Panc1 (cell line): ENCODE results near the gene F2R. TPM values are rescaled to one million over a fixed set of nuclear protein-coding genes. Genes with fewer than 3 reads are reported as not detected.
"Not testable (repeated sequence)": the region's sequence is repeated elsewhere in the genome, so short reads cannot be mapped to it uniquely, and the experiment has no call there.

Experiments used
- ATAC-seq: fragments of 200-7000 bp; cut with Tn5 transposase; 2 replicates; pipeline ENCODE4 v1.9.1; 2020; ENCODE audit warnings: mild to moderate bottlenecking, moderate library complexity
- BruUV-seq: library from RNA; stranded (reverse); fragments of 400-500 nt; replicated peaks from 2 replicates; lab custom pipeline; 2021; lab: Mats Ljungman, UMichigan
- CTCF ChIA-PET: fragments of 300-600 bp; sonication (Branson Sonifier 250); formaldehyde crosslinking; loops from one replicate; lab custom pipeline; 2022; ENCODE audit warnings: antibody characterized with exemption; lab: Charles Lee
- POLR2A ChIA-PET: fragments of 300-600 bp; sonication (Branson Sonifier 250); formaldehyde crosslinking; loops from one replicate; lab custom pipeline; 2022; ENCODE audit warnings: antibody characterized with exemption; lab: Charles Lee
- DNase-seq: peaks from one replicate; pipeline ENCODE4 v3.0.0-alpha.2; 2010; ENCODE audit warnings: low read depth, low spot score
- H3K27ac ChIP-seq: 2 replicates; pipeline ENCODE4 v1.5.1; 2011; ENCODE audit warnings: mild to moderate bottlenecking, low read length, inconsistent platforms
- H3K27me3 ChIP-seq: fragments of 200-500 bp; sonication (Bioruptor generic); 2 replicates; pipeline ENCODE4 v1.6.0; 2014; ENCODE audit warnings: low read length, inconsistent platforms; ENCODE audit not compliant: control insufficient read depth, insufficient read depth
- H3K36me3 ChIP-seq: fragments of 200-500 bp; sonication (Bioruptor generic); 2 replicates; pipeline ENCODE4 v1.5.1; 2014; ENCODE audit warnings: inconsistent platforms, mild to moderate bottlenecking, low read length, moderate library complexity; ENCODE audit not compliant: control insufficient read depth, insufficient read depth
- H3K4me1 ChIP-seq: 2 replicates; pipeline ENCODE4 v1.5.1; 2011; ENCODE audit warnings: inconsistent platforms, mild to moderate bottlenecking, low read length, moderate library complexity; ENCODE audit not compliant: control insufficient read depth, insufficient read depth
- H3K4me3 ChIP-seq, 2 experiments: 2 replicates each; pipeline ENCODE4 v1.5.1; 2011 to 2012; ENCODE audit warnings: low read depth in 2 of 2, low read length in 2 of 2, mild to moderate bottlenecking in 2 of 2, inconsistent platforms in 1 of 2, moderate library complexity in 1 of 2
- H3K9me3 ChIP-seq: fragments of 200-500 bp; sonication (Bioruptor generic); 2 replicates; pipeline ENCODE4 v1.5.1; 2014; ENCODE audit warnings: low read depth, mild to moderate bottlenecking, inconsistent platforms, low read length, moderate library complexity; ENCODE audit not compliant: control insufficient read depth, insufficient read depth
- CTCF ChIP-seq: fragments of 450-650 bp; IDR thresholded peaks from 2 replicates; pipeline ENCODE4 v1.5.1; 2017; ENCODE audit warnings: mild to moderate bottlenecking
- POLR2AphosphoS5 ChIP-seq: IDR thresholded peaks from 2 replicates; pipeline ENCODE4 v1.6.1; 2012; ENCODE audit warnings: mild to moderate bottlenecking, low read depth, low read length, moderate library complexity
- REST ChIP-seq, 2 experiments: IDR thresholded peaks; 2 replicates each; pipeline ENCODE4 v1.6.1; 2011 to 2012; ENCODE audit warnings: low read depth in 2 of 2, control low read depth in 1 of 2, low read length in 1 of 2, mild to moderate bottlenecking in 1 of 2, moderate library complexity in 1 of 2; ENCODE audit not compliant: insufficient read depth in 1 of 2
- SIN3A ChIP-seq: IDR thresholded peaks from 2 replicates; pipeline ENCODE4 v1.6.1; 2012; ENCODE audit warnings: low read depth, mild to moderate bottlenecking, low read length, moderate library complexity, borderline replicate concordance; ENCODE audit not compliant: insufficient read depth
- TCF7L2 ChIP-seq: IDR thresholded peaks from 2 replicates; pipeline ENCODE4 v1.6.1; 2011; ENCODE audit warnings: mild to moderate bottlenecking, low read depth, low read length, inconsistent platforms
- in situ Hi-C: cut with HindIII; loops from 2 replicates; pipeline ENCODE4 v1.10.0; 2016; ENCODE audit warnings: low sequenced_read_pairs, low pct_unique_long_range_greater_than_20kb
- intact Hi-C: fragments of 100-400 bp; cut with micrococcal nuclease; formaldehyde crosslinking; loops from one replicate; pipeline ENCODE4 v1.10.0; 2022; ENCODE audit not compliant: unreplicated experiment
- total RNA-seq: library from RNA; stranded (reverse); gene quantifications from one replicate; pipeline ENCODE4 v1.2.1, GENCODE V29; 2021; ENCODE audit not compliant: unreplicated experiment

The F2R gene
- total RNA-seq, 1 experiment from 2014 or later = 26.0 TPM

- no peak for ATAC-seq
- Histone ChIP-seq H3K36me3 (no peaks in the 10 kb centered on the region), H3K4me1 (peaks cover 7% of the 10 kb centered on the region; the same call in 1 of the 2 replicates), H3K9me3 (no peaks in the 10 kb centered on the region), H3K27ac (no peak overlapping the region), H3K27me3 (no peaks in the 10 kb centered on the region), H3K4me3 (no peak overlapping the region)
- in situ Hi-C loops = no loop called here
- intact Hi-C loops = no loop called here
- CTCF ChIA-PET = interaction anchor here (1.8 kb wide), 1 partner anchor 38 kb away, joined by 6 read pairs; no protein-coding TSS in a partner anchor
- no TSS peak for BruUV-seq
- no peak for DNase-seq
- POLR2A ChIA-PET = interaction anchor here (0.6 kb wide), 1 partner anchor 38 kb away, joined by 3 read pairs; no protein-coding TSS in a partner anchor
- no peak for TF ChIP-seq TCF7L2
- TF ChIP-seq REST (IDR thresholded peaks at IDR 0.05; ENCODE audit: insufficient read depth in 1 of 2, low read depth in 2 of 2, low read length in 1 of 2) = no peak
- no peak for TF ChIP-seq POLR2AphosphoS5
- no peak for TF ChIP-seq CTCF
These were observed 21.0 kb downstream of the F2R start for GRCh38 chr5:76736679-76737556.

GRCh38 chr5:76737846-76738245 lies 21.9 kb downstream of the F2R start:
- no TSS peak for BruUV-seq
- TF ChIP-seq SIN3A = no peak
- no peak for TF ChIP-seq CTCF
- TF ChIP-seq TCF7L2 = no peak
- no peak for TF ChIP-seq POLR2AphosphoS5
- no peak for TF ChIP-seq REST (IDR thresholded peaks at IDR 0.05; ENCODE audit: insufficient read depth in 1 of 2, low read depth in 2 of 2, low read length in 1 of 2)
- peaks cover 7% of the 10 kb centered on the region; the same call in 1 of the 2 replicates for H3K4me1 ChIP-seq
- ATAC-seq (no peak), DNase-seq (no peak)
- ChIA-PET POLR2A (no interaction called here), CTCF (interaction anchor here (1.8 kb wide), 1 partner anchor 37 kb away, joined by 6 read pairs; no protein-coding TSS in a partner anchor)
- no peak overlapping the region for H3K4me3 ChIP-seq
- no peaks in the 10 kb centered on the region for H3K36me3 ChIP-seq
- intact Hi-C loops = no loop called here
- peak overlapping the region; percentile 25 for H3K27ac ChIP-seq
- no peaks in the 10 kb centered on the region for H3K9me3 ChIP-seq
- in situ Hi-C loops = no loop called here
- H3K27me3 ChIP-seq = no peaks in the 10 kb centered on the region

GRCh38 chr5:76741506-76741905 lies 25.6 kb downstream of the F2R start:
- BruUV-seq, ATAC-seq, in situ Hi-C loops, intact Hi-C loops, H3K27ac ChIP-seq, H3K27me3 ChIP-seq, H3K4me3 ChIP-seq, DNase-seq, H3K4me1 ChIP-seq, H3K9me3 ChIP-seq, CTCF ChIA-PET, POLR2A ChIA-PET, H3K36me3 ChIP-seq: not testable (repeated sequence)
